Fibroblast of skin of right quadriceps (primary cell): Measurements from ENCODE around the gene FAF2.
"Not testable (repeated sequence)": the region's sequence is repeated elsewhere in the genome, so short reads cannot be mapped to it uniquely, and the experiment has no call there.

Source experiments
- DNase-seq: peaks from one replicate; pipeline ENCODE4 v3.0.0-alpha.2; 2013

FAF2 gene

DNA sequence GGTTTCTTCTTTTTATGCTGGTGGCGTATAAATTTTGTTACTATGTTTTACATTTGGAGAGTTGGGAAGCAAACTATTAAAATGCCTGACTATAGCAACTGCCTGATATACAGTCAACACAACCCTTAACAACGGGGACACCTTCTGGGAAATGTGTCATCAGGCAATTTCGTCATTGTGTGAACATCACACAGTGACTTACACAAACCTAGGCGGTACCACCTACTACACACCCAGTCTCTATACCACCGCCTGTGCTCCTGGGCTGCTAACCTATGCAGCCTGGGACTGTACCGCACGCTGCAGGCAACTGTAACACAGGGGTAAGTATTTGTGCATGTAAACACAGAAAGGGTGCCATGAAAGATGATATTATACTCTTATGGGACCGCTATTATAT, 99.6 kb downstream of the FAF2 start:
- DNase-seq: no peak

DNA sequence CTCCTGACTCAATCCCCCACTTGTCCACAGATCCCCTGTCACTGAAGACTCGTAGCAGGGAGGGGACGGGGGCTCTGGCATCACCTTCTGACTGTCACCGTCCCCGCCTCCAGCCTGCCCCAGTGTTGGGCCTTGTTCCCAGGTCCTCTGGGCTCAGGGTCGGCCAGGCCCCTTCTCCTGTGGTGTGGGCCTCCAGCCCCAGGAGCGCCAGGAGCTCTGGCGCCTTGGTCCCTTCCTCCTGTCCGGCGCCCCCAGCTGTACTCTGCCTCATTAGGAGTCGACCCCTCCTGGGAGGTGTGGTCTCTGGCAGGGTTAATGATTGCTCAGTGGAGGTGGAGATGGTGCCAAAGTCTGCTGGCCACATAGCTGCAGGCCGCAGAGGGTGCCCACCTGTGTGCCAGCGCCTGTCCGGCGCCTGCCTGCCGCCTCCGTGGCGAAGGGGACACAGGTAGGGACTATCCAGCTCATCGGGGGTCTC, 100.8 kb downstream of the FAF2 start, which contains the start of gene CDHR2:
TSS of gene CDHR2 (plus strand) at position 376 of the 478 bp plus-strand sequence. CDS start 16,011 bp downstream, outside the sequence.
- no peak for DNase-seq

DNA sequence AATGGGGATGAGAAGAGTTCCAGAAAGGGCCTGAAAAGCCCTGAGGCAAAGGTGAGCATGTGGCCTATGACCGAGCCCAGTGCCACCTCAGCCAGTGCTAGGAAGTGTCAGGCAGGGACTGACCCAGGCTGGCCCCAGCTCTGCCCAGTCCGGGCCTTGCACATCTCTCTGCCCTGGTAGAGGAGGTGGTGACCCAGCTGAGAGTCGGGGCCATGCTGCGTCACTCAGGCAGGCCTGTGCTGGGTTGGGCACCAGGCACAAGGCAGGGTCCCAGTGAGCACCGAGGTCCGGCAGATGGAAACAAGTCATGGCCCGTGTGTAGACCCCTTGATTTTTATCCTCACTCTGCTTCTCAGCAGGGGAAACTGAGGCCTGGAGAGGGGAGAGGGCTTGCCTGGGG, 101.7 kb downstream of the FAF2 start:
- no peak for DNase-seq

DNA sequence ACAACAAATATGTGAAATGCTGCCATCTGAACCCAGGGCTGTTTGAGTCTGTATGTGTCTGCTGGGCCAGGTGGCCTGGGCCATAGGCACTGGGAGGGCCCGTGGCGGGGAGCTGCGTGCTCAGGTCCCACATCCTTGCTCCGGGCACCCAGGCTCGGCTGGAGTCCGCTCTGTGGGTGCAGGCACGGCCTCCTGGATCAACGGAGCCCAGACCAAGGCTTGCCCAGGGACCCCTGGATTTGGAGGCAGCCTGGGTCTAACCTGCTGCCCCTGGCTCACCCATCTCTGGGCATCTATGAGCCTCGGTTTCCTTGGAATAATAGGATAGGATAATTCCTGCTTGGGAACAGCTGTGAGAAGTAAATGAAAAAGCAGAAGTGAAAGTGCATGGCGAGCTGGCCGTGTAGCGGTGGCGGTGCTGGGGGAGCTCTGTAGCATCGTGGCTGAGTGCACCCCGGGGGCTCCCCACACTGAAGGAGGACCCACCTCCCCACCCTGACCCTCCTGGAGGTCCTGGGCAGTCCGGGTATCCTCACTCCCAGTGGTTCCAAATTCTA, 102.2 kb downstream of the FAF2 start:
- DNase-seq: no peak

DNA sequence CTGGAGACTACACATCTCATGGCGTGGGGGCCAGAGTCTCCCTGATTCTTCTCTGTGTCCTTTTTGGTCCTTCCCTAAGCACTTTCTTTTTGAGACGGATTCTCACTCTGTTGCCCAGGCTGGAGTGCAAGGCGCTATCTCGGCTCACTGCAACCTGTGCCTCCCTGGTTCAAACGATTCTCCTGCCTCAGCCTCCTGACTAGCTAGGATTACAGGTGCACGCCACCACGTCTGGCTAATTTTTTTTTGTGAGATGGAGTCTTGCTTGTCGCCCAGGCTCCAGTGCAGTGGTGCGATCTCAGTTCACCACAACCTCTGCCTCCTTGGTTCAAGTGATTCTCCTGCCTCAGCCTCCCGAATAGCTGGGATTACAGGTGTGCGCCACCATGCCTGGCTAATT, 102.8 kb downstream of the FAF2 start:
- not testable (repeated sequence) for DNase-seq

- DNase-seq: no peak
Measured at GRCh38 chr5:176552332-176552869, 104.2 kb downstream of the FAF2 start.

DNA sequence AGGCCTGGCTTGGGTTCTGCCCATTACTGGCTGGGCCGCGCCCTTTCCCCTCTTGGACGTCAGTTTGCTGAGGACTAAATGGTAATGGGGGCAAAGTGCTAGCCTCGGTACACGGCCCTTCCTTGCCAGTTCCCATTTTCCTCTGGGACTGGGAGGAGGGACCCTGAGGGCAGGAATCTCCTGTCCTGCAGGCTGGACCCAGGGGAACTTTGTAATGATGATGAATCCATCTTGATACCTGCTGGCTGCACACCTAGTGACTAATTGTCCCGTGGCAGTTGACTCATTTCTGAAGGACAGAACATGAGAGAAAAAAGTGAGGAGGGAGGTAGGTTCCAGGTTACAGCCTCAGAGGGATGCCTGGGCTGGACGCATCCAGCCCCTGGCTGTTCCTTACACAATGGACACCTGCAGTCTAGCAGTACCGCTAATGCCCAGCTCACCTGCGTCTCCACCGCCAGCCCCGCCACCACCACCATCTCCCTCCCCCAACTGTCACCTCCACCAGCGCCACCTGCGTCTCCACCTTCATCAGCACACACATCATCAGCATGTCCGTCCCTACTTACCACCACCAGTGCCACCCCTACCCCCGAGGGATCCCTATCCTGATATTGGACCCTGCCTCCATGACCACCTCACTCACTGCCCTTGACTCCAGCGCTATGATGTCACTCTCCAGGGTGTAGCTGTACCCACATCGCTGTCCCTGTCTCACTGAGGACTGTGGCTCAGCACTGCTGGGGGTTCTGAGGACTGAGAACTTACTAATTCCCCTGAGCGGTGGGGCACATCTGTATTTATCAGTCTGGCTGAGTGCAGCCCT, 105.3 kb downstream of the FAF2 start:
- DNase-seq: no peak

GRCh38 chr5:176557846-176558245, 109.7 kb downstream of the FAF2 start:
- DNase-seq: no peak
